Kidney glomerular epithelial cell (primary cell): ENCODE results near the gene HNMT.
"Not testable (repeated sequence)": the region's sequence is repeated elsewhere in the genome, so short reads cannot be mapped to it uniquely, and the experiment has no call there.

Source experiments
- DNase-seq: peaks from one replicate; lab custom pipeline; 2025; lab: John Stamatoyannopoulos, UW

The HNMT gene

GRCh38 chr2:138043588-138043987 lies 79.3 kb downstream of the HNMT start:
- not testable (repeated sequence) for DNase-seq

- no peak for DNase-seq
Observed at GRCh38 chr2:138058427-138058826, 94.2 kb downstream of the HNMT start.

- peak; percentile 36 for DNase-seq
Observed at GRCh38 chr2:138059487-138060300, 95.4 kb downstream of the HNMT start.

GRCh38 chr2:138060301-138060635 lies 96.0 kb downstream of the HNMT start:
- DNase-seq: peak; percentile 20

GRCh38 chr2:138061961-138062360 lies 97.7 kb downstream of the HNMT start:
- no peak for DNase-seq

- no peak for DNase-seq
Observed at GRCh38 chr2:138063181-138063580, 98.9 kb downstream of the HNMT start.
